ENCODE measurements around the gene TMEM150A. TPM values are rescaled to one million over a fixed set of nuclear protein-coding genes. Genes with fewer than 3 reads are reported as not detected.
"Not testable (repeated sequence)": the region's sequence is repeated elsewhere in the genome, so short reads cannot be mapped to it uniquely, and the experiment has no call there.

Gene TMEM150A
- total RNA-seq, 1 donor from 2014 or later = 15.0 TPM

GRCh38 chr2:85566265-85566664, 36.2 kb downstream of the TMEM150A start:
- ATAC-seq (ENCODE audit: low read depth) = no peak
- intact Hi-C loops (cut with micrococcal nuclease) = no loop called here
- CTCF ChIA-PET = no interaction called here
- no peak for TF ChIP-seq CTCF (IDR thresholded peaks at IDR 0.05)
- Mint-ChIP-seq H3K9me3 (no peaks in the 10 kb centered on the region), H3K27ac (no peak overlapping the region), H3K4me1 (peaks cover 20% of the 10 kb centered on the region), H3K27me3 (no peaks in the 10 kb centered on the region), H3K36me3 (ENCODE audit: low read depth) (peaks cover 3% of the 10 kb centered on the region), H3K4me3 (no peak overlapping the region)
- POLR2A ChIA-PET = interaction anchor here (0.6 to 1.1 kb wide), 2 partner anchors 10 to 29 kb away, joined by 3 to 10 read pairs; partner anchors contain the start of gene RNF181
- DNase-seq = no peak

GRCh38 chr2:85564144-85564563, 38.3 kb downstream of the TMEM150A start:
- Mint-ChIP-seq H3K9me3 (no peaks in the 10 kb centered on the region), H3K27ac (peak overlapping the region; percentile 62), H3K27me3 (no peaks in the 10 kb centered on the region), H3K4me3 (peak overlapping the region; percentile 19), H3K36me3 (ENCODE audit: low read depth) (peaks cover 13% of the 10 kb centered on the region), H3K4me1 (peaks cover 35% of the 10 kb centered on the region)
- peak; percentile 41 for ATAC-seq (ENCODE audit: low read depth)
- intact Hi-C loops (cut with micrococcal nuclease) = no loop called here
- ChIA-PET CTCF (no interaction called here), POLR2A (interaction anchor here (0.6 to 4.1 kb wide), 7 partner anchors 14 to 162 kb away, joined by 3 to 23 read pairs (median 4); partner anchors contain the start of genes C2orf68 and TMEM150A)
- no peak for TF ChIP-seq CTCF (IDR thresholded peaks at IDR 0.05)
- DNase-seq = no peak

- DNase-seq (peak; percentile 84), ATAC-seq (ENCODE audit: low read depth) (peak; percentile 88)
- no peak for TF ChIP-seq CTCF (IDR thresholded peaks at IDR 0.05)
- intact Hi-C loops (cut with micrococcal nuclease) = loop anchor here (1.0 to 2.0 kb wide), 9 partner anchors 9 to 233 kb away; partner anchors contain the start of genes C2orf68, ELMOD3, MAT2A and RETSAT
- POLR2A ChIA-PET = interaction anchor here (0.5 to 5.5 kb wide), 25 partner anchors 9 to 672 kb away, joined by 3 to 68 read pairs (median 6); partner anchors contain the start of genes C2orf68, ELMOD3, MAT2A and RETSAT
- H3K27me3 Mint-ChIP-seq = no peaks in the 10 kb centered on the region
- H3K4me3 Mint-ChIP-seq = peak within 1 kb of the TSS; percentile 98
- peaks cover 38% of the 10 kb centered on the region for H3K4me1 Mint-ChIP-seq
- H3K9me3 Mint-ChIP-seq = no peaks in the 10 kb centered on the region
- CTCF ChIA-PET = interaction anchor here (1.0 to 2.1 kb wide), 3 partner anchors 9 to 141 kb away, joined by 3 to 12 read pairs (median 8); no protein-coding TSS in a partner anchor
- H3K36me3 Mint-ChIP-seq (ENCODE audit: low read depth) = peaks cover 34% of the 10 kb centered on the region
- peak within 1 kb of the TSS; percentile 98 for H3K27ac Mint-ChIP-seq
Measured at GRCh38 chr2:85561280-85562212, 41.0 kb downstream of the TMEM150A start, which contains the start of gene GGCX. TSS of gene GGCX (minus strand) at chr2:85561493. CDS start at chr2:85561428, 65 bp downstream.

- POLR2A ChIA-PET = interaction anchor here (0.5 to 5.5 kb wide), 22 partner anchors 9 to 640 kb away, joined by 3 to 68 read pairs (median 6); partner anchors contain the start of genes C2orf68, ELMOD3, MAT2A and RETSAT
- Mint-ChIP-seq H3K27ac (peak overlapping the region; percentile 98), H3K36me3 (ENCODE audit: low read depth) (peaks cover 40% of the 10 kb centered on the region)
Measured at GRCh38 chr2:85560812-85561279, 41.7 kb downstream of the TMEM150A start.

GRCh38 chr2:85560403-85560726, 42.1 kb downstream of the TMEM150A start:
- not testable (repeated sequence) for ATAC-seq (ENCODE audit: low read depth)

More at GRCh38 chr2:85560812-85561279, 41.7 kb downstream of the TMEM150A start:
- ATAC-seq (ENCODE audit: low read depth) (no peak), DNase-seq (no peak)
- intact Hi-C loops (cut with micrococcal nuclease) = loop anchor here (1.0 to 2.0 kb wide), 9 partner anchors 9 to 232 kb away; partner anchors contain the start of genes C2orf68, ELMOD3, MAT2A and RETSAT
- TF ChIP-seq CTCF (IDR thresholded peaks at IDR 0.05) = no peak
- peaks cover 38% of the 10 kb centered on the region for H3K4me1 Mint-ChIP-seq
- CTCF ChIA-PET = interaction anchor here (0.6 to 2.1 kb wide), 4 partner anchors 9 to 167 kb away, joined by 3 to 12 read pairs (median 6); no protein-coding TSS in a partner anchor
- H3K9me3 Mint-ChIP-seq = no peaks in the 10 kb centered on the region
- peak overlapping the region; percentile 98 for H3K4me3 Mint-ChIP-seq
- no peaks in the 10 kb centered on the region for H3K27me3 Mint-ChIP-seq

More at GRCh38 chr2:85560403-85560726, 42.1 kb downstream of the TMEM150A start:
- Mint-ChIP-seq H3K4me1 (peaks cover 38% of the 10 kb centered on the region), H3K27ac (peak overlapping the region; percentile 98), H3K4me3 (peak overlapping the region; percentile 98), H3K36me3 (ENCODE audit: low read depth) (peaks cover 43% of the 10 kb centered on the region)
- not testable (repeated sequence) for H3K9me3 Mint-ChIP-seq, H3K27me3 Mint-ChIP-seq, DNase-seq
- POLR2A ChIA-PET = interaction anchor here (0.6 to 5.5 kb wide), 18 partner anchors 8 to 232 kb away, joined by 3 to 68 read pairs (median 8); partner anchors contain the start of genes C2orf68, ELMOD3, MAT2A and RETSAT
- CTCF ChIA-PET = interaction anchor here (0.6 to 2.1 kb wide), 4 partner anchors 8 to 167 kb away, joined by 3 to 12 read pairs (median 6); no protein-coding TSS in a partner anchor
- intact Hi-C loops (cut with micrococcal nuclease) = loop anchor here (2.0 kb wide), 2 partner anchors 142 to 232 kb away; partner anchors contain the start of gene SH2D6
